T-helper 9 cell (primary cell): Measurements from ENCODE around the gene KRT222.
A peak's percentile ranks its signal among the peaks of the same experiment; 100 is the strongest.

Source experiments
- DNase-seq: peaks from one replicate; pipeline ENCODE4 v3.0.0-alpha.2; 2020

Gene KRT222

GRCh38 chr17:40651939-40652338, 13.0 kb downstream of the KRT222 start:
- no peak for DNase-seq

- DNase-seq = no peak
Observed at GRCh38 chr17:40648384-40648968, 16.5 kb downstream of the KRT222 start.

- peak; percentile 60 for DNase-seq
Observed at GRCh38 chr17:40647624-40648383, 17.2 kb downstream of the KRT222 start, which contains the start of gene SMARCE1. Gene SMARCE1, minus strand, starts transcription at chr17:40647818. Its CDS starts 2,016 bp downstream, at chr17:40645802.

- no peak for DNase-seq
Observed at GRCh38 chr17:40646791-40647623, 18.0 kb downstream of the KRT222 start.

GRCh38 chr17:40645943-40646342, 19.0 kb downstream of the KRT222 start:
- no peak for DNase-seq

- no peak for DNase-seq
Observed at GRCh38 chr17:40645291-40645690, 19.7 kb downstream of the KRT222 start.

DNA sequence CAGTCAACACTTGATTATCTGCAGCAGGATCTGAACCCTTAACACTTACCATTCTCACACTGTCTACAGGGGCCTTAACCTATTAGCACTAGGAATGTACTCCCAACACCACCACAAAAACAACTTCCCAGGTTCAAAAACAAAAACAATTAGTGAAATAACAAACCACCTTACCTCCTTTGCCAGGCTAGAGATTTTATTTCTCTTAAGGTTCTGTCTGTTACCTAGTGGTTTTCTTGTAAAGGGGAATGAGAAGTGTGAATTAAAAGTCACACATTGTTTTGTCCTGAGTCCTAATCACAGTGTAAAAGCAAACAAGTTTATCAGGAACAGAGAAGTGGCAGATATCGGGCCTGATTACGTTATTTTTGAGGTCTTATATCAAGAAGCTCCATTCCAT, 27.0 kb downstream of the KRT222 start:
- DNase-seq = no peak

DNA sequence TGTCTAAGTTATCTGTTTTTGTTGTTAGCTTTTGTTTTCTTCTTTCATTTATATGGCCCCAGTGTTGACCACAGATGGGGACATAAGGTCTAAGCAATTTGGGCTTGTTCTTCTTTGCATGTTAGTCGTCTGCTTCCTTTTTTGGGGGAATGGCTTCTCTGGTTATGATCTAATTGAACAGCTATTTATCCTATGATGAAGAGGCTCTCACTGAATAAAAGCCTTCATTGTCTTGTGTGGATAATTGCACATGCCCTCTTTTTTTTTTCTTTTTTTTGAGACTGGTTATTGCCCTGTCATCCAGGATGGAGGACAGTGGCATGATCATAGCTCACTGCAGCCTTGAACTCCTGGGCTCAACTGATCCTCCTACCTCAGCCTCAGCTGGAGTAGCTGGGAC, 31.1 kb downstream of the KRT222 start:
- no peak for DNase-seq

- DNase-seq = no peak
Observed at GRCh38 chr17:40632216-40632615, 32.8 kb downstream of the KRT222 start.

DNA sequence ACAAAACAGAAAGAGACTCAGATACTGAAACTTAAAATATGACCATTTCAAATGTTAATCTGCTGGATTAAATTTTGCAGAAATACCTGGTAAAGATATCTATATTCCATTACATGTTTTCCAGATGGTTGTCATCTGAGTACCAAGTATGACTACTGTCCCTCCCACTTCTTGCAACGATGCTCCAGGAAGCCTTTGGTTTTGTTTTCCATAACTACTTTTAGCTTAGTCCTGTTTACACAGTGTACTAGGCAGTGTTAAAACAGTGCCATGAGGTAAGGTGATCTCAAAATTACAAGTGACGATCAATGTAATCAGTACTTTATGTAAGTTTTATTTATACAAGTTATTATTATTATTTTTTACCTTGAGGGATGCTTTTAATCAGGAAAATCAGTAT, 35.1 kb downstream of the KRT222 start:
- DNase-seq = no peak

- no peak for DNase-seq
Observed at GRCh38 chr17:40625311-40625710, 39.7 kb downstream of the KRT222 start.

DNA sequence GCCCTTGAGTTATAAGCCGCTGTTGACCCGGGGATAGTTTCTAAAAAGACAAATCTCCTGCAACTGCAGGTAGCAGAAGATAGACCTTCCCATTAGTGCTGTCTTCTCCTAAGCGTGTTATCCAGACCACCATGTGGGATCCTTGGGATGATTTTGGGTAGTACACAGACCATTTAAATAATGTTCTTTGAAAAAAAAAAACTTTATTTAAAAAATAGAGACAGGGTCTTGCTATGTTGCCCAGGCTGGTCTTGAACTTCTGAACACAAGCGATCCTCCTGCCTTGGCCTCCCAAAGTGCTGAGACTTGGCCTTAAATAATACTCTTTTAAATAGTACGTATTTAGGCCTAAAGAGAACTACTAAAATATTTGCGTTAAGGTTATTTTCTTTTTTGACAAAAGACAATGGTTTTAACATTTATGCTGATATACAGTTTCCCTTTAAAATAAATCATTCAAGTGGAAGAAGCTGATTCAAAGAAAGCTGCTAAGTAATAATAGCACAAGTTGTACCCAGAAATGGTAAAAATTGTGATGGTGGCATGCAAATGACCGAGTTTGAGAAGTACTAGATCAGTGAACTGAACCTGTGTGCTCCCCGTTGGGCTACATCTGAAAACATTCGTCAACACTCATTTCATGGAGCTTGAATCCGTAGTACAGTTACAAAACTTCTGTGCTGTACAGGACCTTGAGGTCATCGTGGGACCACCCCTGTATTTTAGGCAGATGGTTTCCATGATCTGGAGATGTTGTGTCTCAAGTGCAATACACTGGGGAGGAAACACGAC, 41.4 kb downstream of the KRT222 start:
- no peak for DNase-seq

- no peak for DNase-seq
Observed at GRCh38 chr17:40622509-40622928, 42.5 kb downstream of the KRT222 start.

DNA sequence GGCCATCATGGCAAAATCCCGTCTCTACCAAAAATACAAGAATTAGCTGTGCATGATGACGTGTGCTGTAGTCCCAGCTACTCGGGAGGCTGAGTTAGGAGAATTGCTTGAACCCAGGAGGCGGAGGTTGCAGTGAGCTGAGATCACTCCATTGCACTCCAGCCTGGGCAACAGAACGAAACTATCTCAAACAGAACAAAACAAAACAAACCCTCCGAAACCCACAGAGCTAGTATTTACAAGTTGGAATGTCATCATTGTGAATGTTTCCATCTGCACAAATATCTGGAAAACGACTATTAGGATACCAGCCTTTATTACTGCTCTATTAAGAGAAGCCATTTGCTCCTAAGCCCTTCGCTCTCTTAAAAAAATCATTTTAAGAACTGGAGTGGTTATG, 43.4 kb downstream of the KRT222 start:
- DNase-seq = no peak

GRCh38 chr17:40621019-40621418, 44.0 kb downstream of the KRT222 start:
- DNase-seq = no peak

DNA sequence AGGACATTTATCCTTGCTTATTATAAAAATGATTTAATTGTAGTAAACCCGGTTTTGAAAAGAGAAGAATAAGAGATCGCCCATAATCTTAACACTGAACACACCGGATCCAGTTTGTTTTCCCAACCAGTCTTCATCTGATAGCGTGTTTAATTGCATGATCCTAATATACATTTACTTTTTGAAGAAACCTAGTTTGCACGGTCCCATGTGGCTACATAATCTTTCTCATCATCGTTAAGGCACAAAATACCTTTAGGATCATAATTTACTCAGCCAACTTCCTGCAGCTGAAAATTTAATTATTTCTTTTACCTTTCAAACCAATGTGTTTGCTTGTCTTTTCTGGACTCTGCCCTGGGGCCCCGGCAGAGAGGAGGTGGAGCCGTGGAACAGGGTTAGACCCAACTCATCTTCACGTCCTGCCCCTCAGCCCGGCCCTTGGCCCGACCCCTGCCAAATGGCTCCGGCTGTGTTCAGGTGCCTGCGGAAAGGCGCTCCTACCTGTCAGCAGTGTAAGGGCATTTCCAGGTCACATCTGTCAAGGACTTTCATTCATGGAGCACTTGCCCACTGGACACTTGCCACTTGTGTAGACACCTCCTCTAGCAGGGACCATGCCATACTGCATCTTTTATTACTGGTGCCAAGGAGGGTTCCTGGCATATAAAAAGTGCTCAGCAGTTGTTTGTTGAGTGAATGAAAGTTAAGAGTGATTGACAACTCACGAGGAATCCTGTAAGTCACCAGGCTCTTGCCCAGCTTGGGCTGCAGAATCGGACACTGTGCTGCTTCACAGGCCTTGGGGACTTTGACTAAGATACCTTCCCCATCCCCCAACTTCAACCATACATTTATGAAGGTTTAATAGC, 46.0 kb downstream of the KRT222 start:
- DNase-seq = no peak

DNA sequence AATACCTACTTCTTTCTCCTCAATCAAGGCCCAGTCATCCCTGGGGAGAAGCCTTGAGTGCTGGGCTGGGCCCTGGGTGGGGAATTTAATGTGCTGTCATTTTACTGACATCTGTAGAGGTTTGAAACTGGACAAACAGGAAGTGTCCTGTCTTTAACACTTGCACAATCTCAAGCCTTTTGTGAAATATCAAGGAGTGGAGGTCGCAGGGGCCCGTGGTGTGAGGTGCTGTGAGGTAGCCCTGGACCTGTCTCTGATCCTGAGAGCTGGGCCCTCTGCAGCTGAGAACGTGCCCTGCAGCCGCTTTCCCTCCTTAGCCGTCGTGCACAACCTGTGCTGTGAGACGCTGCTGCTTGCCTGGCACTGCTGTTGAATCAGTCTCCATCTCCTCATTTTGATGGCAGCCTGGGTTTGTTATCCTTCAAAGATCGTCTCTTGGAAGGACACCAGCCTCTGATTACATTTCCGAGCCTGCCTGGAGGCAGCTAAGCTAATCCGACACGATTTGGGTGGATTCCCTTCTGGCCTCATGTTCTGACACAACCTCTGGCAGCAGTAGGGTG, 47.2 kb downstream of the KRT222 start:
- no peak for DNase-seq

GRCh38 chr17:40616592-40616991, 48.4 kb downstream of the KRT222 start:
- no peak for DNase-seq

DNA sequence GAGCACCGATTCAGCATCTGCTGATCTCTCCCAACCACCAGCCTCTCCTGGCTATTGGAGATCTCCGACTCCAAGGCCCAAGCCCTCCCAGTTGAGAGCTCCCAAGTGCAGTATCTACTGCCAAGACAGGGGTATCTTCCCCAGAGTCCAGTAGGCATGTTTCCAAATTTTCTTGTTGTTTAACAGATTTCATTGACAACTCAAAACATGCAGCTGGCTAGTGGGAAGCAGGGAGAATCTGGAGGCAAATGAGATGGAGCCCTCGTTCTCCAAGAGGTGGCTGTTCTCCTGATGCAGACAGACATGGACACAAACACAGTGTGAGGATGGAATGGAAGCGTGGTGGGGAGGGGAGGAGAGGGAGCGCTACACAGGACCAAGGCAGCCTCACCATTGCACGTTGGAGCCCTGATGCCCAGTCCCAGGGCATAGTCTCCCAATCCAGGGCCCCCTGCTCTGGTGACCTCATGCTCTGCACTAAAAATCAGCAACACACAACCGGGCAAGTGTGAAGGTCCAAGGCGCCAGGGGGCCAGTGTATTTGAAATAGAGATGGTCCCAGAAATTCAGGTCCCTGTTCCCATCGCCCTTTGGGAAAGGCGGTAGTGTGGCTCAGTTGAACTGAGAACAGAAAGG, 49.0 kb downstream of the KRT222 start:
- no peak for DNase-seq

DNA sequence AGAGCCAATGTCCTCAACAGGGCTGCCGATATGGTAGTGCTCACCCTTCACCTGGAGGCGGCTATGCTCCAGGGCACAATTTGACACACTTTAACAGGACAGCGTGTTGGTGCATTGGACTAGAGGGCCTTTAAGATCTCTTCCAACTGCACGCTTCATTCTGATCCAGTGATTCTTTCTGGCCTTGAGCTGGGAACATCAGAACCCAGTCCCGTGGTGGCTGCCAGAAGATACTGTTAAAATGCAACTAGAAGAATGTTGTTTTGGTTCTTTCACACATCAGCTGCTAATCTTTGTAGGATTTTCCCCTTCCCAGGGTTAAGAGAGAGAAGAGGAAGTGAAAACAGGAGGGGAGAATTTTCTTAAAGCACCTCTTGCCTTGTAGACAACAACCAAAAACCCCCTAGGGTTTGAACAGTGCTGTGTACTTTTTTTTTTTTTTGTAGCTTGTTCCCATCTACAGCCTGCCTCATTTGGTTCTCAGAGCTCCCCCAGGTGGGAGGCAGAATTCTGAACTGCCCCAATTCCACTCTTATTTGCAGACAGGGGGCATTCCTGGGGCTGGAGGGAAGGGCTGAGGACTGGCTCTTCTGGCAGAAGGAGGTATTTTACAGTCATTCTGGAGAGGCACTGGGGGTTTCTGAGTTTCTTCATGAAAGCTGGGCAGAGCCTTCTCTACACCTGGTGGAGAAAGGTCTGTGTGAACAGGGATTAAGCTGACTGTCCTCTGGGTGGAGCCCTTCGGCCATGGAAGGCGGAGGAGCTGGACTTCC, 49.7 kb downstream of the KRT222 start:
- DNase-seq = no peak
